Measurements from ENCODE around the gene VCL. TPM values are rescaled to one million over a fixed set of nuclear protein-coding genes. Genes with fewer than 3 reads are reported as not detected.

Gene VCL
- total and polyA plus RNA-seq, 4 experiments from 2014 or later = 29.6 to 60.3 (median 38.9) TPM

GRCh38 chr10:74052994-74053393 lies 55.1 kb downstream of the VCL start:
- intact Hi-C loops (cut with micrococcal nuclease) = no loop called here
- Histone ChIP-seq H3K36me3 (ENCODE audit: insufficient read depth, low read length) (no peaks in the 10 kb centered on the region), H3K4me3 (ENCODE audit: low read length in 2 of 2) (no peak overlapping the region), H3K4me1 (ENCODE audit: insufficient read depth, low read length) (peaks cover 41% of the 10 kb centered on the region), H3K27me3 (ENCODE audit: insufficient read depth, low read length) (no peaks in the 10 kb centered on the region), H3K27ac (ENCODE audit: low read depth, low read length) (no peak overlapping the region), H3K9me3 (ENCODE audit: control insufficient read depth in 1 of 2, low read length in 2 of 2) (no peaks in the 10 kb centered on the region)
- DNase-seq = no peak
- H3K27ac Mint-ChIP-seq = no peak overlapping the region
- peaks cover 30 to 59% (median 38%) of the 10 kb centered on the region in 4 donors for H3K4me1 Mint-ChIP-seq
- H3K9me3 Mint-ChIP-seq = no peaks in the 10 kb centered on the region
- no peaks in the 10 kb centered on the region for H3K36me3 Mint-ChIP-seq
- H3K27me3 Mint-ChIP-seq = no peaks in the 10 kb centered on the region
- no peak overlapping the region for H3K4me3 Mint-ChIP-seq
- CTCF ChIA-PET (ENCODE audit: partially characterized antibody) = interaction anchor here (1.1 to 1.4 kb wide), 3 partner anchors 28 to 166 kb away, joined by 3 to 4 read pairs (median 3); no protein-coding TSS in a partner anchor
- POLR2A ChIA-PET (ENCODE audit: partially characterized antibody) = interaction anchor here (0.7 kb wide), 1 partner anchor 9 kb away, joined by 3 read pairs; no protein-coding TSS in a partner anchor

- ChIA-PET CTCF (ENCODE audit: partially characterized antibody) (interaction anchor here (0.7 to 2.9 kb wide), 7 partner anchors 20 to 169 kb away, joined by 3 to 16 read pairs (median 5); no protein-coding TSS in a partner anchor), POLR2A (ENCODE audit: partially characterized antibody) (interaction anchor here (0.7 to 1.3 kb wide), 4 partner anchors 24 to 63 kb away, joined by 3 to 4 read pairs (median 3); no protein-coding TSS in a partner anchor)
- Mint-ChIP-seq H3K4me1 (peaks cover 30 to 60% (median 40%) of the 10 kb centered on the region in 4 donors), H3K36me3 (peaks cover 2 to 4% of the 10 kb centered on the region in 2 donors), H3K9me3 (no peaks in the 10 kb centered on the region), H3K27ac (peak overlapping the region in 5 of 7 donors; percentile 53 to 82 (median 65)), H3K4me3 (peak overlapping the region in 4 of 8 donors; percentile 21 to 67 (median 42)), H3K27me3 (no peaks in the 10 kb centered on the region)
- intact Hi-C loops (cut with micrococcal nuclease) = no loop called here
- Histone ChIP-seq H3K9me3 (ENCODE audit: control insufficient read depth in 1 of 2, low read length in 2 of 2) (no peaks in the 10 kb centered on the region), H3K27ac (ENCODE audit: low read depth, low read length) (no peak overlapping the region), H3K36me3 (ENCODE audit: insufficient read depth, low read length) (no peaks in the 10 kb centered on the region), H3K4me1 (ENCODE audit: insufficient read depth, low read length) (peaks cover 42% of the 10 kb centered on the region), H3K27me3 (ENCODE audit: insufficient read depth, low read length) (no peaks in the 10 kb centered on the region), H3K4me3 (ENCODE audit: low read length in 2 of 2) (no peak overlapping the region)
- DNase-seq = no peak
These were observed 57.6 kb downstream of the VCL start for GRCh38 chr10:74055383-74056049.

GRCh38 chr10:74056050-74056818 lies 58.3 kb downstream of the VCL start:
- Histone ChIP-seq H3K27ac (ENCODE audit: low read depth, low read length) (no peak overlapping the region), H3K36me3 (ENCODE audit: insufficient read depth, low read length) (no peaks in the 10 kb centered on the region), H3K4me1 (ENCODE audit: insufficient read depth, low read length) (peaks cover 42% of the 10 kb centered on the region), H3K9me3 (ENCODE audit: control insufficient read depth in 1 of 2, low read length in 2 of 2) (no peaks in the 10 kb centered on the region), H3K4me3 (ENCODE audit: low read length in 2 of 2) (no peak overlapping the region), H3K27me3 (ENCODE audit: insufficient read depth, low read length) (no peaks in the 10 kb centered on the region)
- peak overlapping the region in 6 of 7 donors; percentile 61 to 82 (median 68) for H3K27ac Mint-ChIP-seq
- H3K4me1 Mint-ChIP-seq = peaks cover 30 to 59% (median 39%) of the 10 kb centered on the region in 4 donors
- intact Hi-C loops (cut with micrococcal nuclease) = no loop called here
- ChIA-PET CTCF (ENCODE audit: partially characterized antibody) (interaction anchor here (0.7 to 2.9 kb wide), 8 partner anchors 21 to 169 kb away, joined by 3 to 16 read pairs (median 3); no protein-coding TSS in a partner anchor), POLR2A (ENCODE audit: partially characterized antibody) (interaction anchor here (0.6 to 1.3 kb wide), 9 partner anchors 9 to 175 kb away, joined by 3 to 4 read pairs (median 3); partner anchors contain the start of genes ADK and AP3M1)
- H3K27me3 Mint-ChIP-seq = no peaks in the 10 kb centered on the region
- H3K9me3 Mint-ChIP-seq = no peaks in the 10 kb centered on the region
- peak overlapping the region in 6 of 8 donors; percentile 2 to 67 (median 31) for H3K4me3 Mint-ChIP-seq
- peaks cover 2 to 6% of the 10 kb centered on the region in 2 donors for H3K36me3 Mint-ChIP-seq
- DNase-seq = peak in 4 of 5 donors; percentile 8 to 43 (median 26)

- intact Hi-C loops (cut with micrococcal nuclease) = no loop called here
These were observed 60.2 kb downstream of the VCL start for GRCh38 chr10:74058071-74058470.

GRCh38 chr10:74058658-74059057 lies 60.7 kb downstream of the VCL start:
- no peak overlapping the region for H3K27ac ChIP-seq (ENCODE audit: low read depth, low read length)
- intact Hi-C loops (cut with micrococcal nuclease) = no loop called here
- H3K9me3 ChIP-seq (ENCODE audit: control insufficient read depth in 1 of 2, low read length in 2 of 2) = no peaks in the 10 kb centered on the region
- H3K4me1 ChIP-seq (ENCODE audit: insufficient read depth, low read length) = peaks cover 34% of the 10 kb centered on the region
- peak in 4 of 5 donors; percentile 24 to 46 (median 36) for DNase-seq
- H3K36me3 Mint-ChIP-seq = peaks cover 12 to 14% of the 10 kb centered on the region in 2 donors
- peaks cover under 1% of the 10 kb centered on the region for H3K36me3 ChIP-seq (ENCODE audit: insufficient read depth, low read length)
- CTCF ChIA-PET (ENCODE audit: partially characterized antibody) = interaction anchor here (0.6 to 1.6 kb wide), 11 partner anchors 11 to 179 kb away, joined by 3 to 8 read pairs (median 3); no protein-coding TSS in a partner anchor
- POLR2A ChIA-PET (ENCODE audit: partially characterized antibody) = interaction anchor here (0.9 to 1.1 kb wide), 2 partner anchors 99 to 179 kb away, joined by 3 to 4 read pairs; no protein-coding TSS in a partner anchor
- no peaks in the 10 kb centered on the region for H3K27me3 ChIP-seq (ENCODE audit: insufficient read depth, low read length)
- H3K4me3 ChIP-seq (ENCODE audit: low read length in 2 of 2) = no peak overlapping the region
- H3K9me3 Mint-ChIP-seq = peaks cover 0 to 3% (median 0%) of the 10 kb centered on the region in 8 donors
- H3K4me1 Mint-ChIP-seq = peaks cover 28 to 45% (median 34%) of the 10 kb centered on the region in 4 donors
- peak overlapping the region in 5 of 8 donors; percentile 4 to 61 (median 48) for H3K4me3 Mint-ChIP-seq
- no peaks in the 10 kb centered on the region for H3K27me3 Mint-ChIP-seq
- peak overlapping the region; percentile 19 to 86 (median 77) for H3K27ac Mint-ChIP-seq

More at GRCh38 chr10:74058071-74058470, 60.2 kb downstream of the VCL start:
- Mint-ChIP-seq H3K9me3 (no peaks in the 10 kb centered on the region), H3K36me3 (peaks cover 6 to 8% of the 10 kb centered on the region in 2 donors), H3K4me3 (peak overlapping the region in 7 of 8 donors; percentile 55 to 74 (median 69)), H3K27ac (peak overlapping the region; percentile 8 to 85 (median 77)), H3K27me3 (no peaks in the 10 kb centered on the region), H3K4me1 (peaks cover 29 to 48% (median 37%) of the 10 kb centered on the region in 4 donors)
- peak overlapping the region; percentile 25 for H3K27ac ChIP-seq (ENCODE audit: low read depth, low read length)
- ChIA-PET CTCF (ENCODE audit: partially characterized antibody) (interaction anchor here (0.7 to 1.6 kb wide), 9 partner anchors 10 to 178 kb away, joined by 3 to 8 read pairs (median 3); no protein-coding TSS in a partner anchor), POLR2A (ENCODE audit: partially characterized antibody) (interaction anchor here (0.9 to 1.1 kb wide), 2 partner anchors 98 to 178 kb away, joined by 3 to 4 read pairs; no protein-coding TSS in a partner anchor)
- no peak for DNase-seq
- no peaks in the 10 kb centered on the region for H3K9me3 ChIP-seq (ENCODE audit: control insufficient read depth in 1 of 2, low read length in 2 of 2)
- no peaks in the 10 kb centered on the region for H3K27me3 ChIP-seq (ENCODE audit: insufficient read depth, low read length)
- H3K4me1 ChIP-seq (ENCODE audit: insufficient read depth, low read length) = peaks cover 34% of the 10 kb centered on the region
- no peaks in the 10 kb centered on the region for H3K36me3 ChIP-seq (ENCODE audit: insufficient read depth, low read length)
- no peak overlapping the region for H3K4me3 ChIP-seq (ENCODE audit: low read length in 2 of 2)

GRCh38 chr10:74061104-74061503 lies 63.2 kb downstream of the VCL start:
- no peaks in the 10 kb centered on the region for H3K27me3 Mint-ChIP-seq
- CTCF ChIA-PET (ENCODE audit: partially characterized antibody) = no interaction called here
- Histone ChIP-seq H3K9me3 (ENCODE audit: control insufficient read depth in 1 of 2, low read length in 2 of 2) (no peaks in the 10 kb centered on the region), H3K4me3 (ENCODE audit: low read length in 2 of 2) (no peak overlapping the region), H3K36me3 (ENCODE audit: insufficient read depth, low read length) (peaks cover 9% of the 10 kb centered on the region), H3K27me3 (ENCODE audit: insufficient read depth, low read length) (no peaks in the 10 kb centered on the region), H3K27ac (ENCODE audit: low read depth, low read length) (no peak overlapping the region), H3K4me1 (ENCODE audit: insufficient read depth, low read length) (peaks cover 25% of the 10 kb centered on the region)
- peak overlapping the region in 1 of 7 donors; percentile 3 for H3K27ac Mint-ChIP-seq
- POLR2A ChIA-PET (ENCODE audit: partially characterized antibody) = no interaction called here
- H3K4me1 Mint-ChIP-seq = peaks cover 18 to 32% (median 23%) of the 10 kb centered on the region in 4 donors
- H3K36me3 Mint-ChIP-seq = peaks cover 19 to 26% of the 10 kb centered on the region in 2 donors
- intact Hi-C loops (cut with micrococcal nuclease) = no loop called here
- DNase-seq = no peak
- H3K9me3 Mint-ChIP-seq = peaks cover 0 to 3% (median 0%) of the 10 kb centered on the region in 8 donors
- no peak overlapping the region for H3K4me3 Mint-ChIP-seq

Data from CD4-positive, alpha-beta memory T cell (primary cell).